ENCODE measurements around the gene FRRS1L. TPM values are rescaled to one million over a fixed set of nuclear protein-coding genes. Genes with fewer than 3 reads are reported as not detected.
A peak's percentile ranks its signal among the peaks of the same experiment; 100 is the strongest.

FRRS1L gene
- total RNA-seq, 4 donors from 2014 or later, result 1.5 to 12.6 (median 2.8) TPM

- Histone ChIP-seq H3K36me3 (peaks cover 3 to 69% (median 7%) of the 10 kb centered on the region in 3 donors), H3K9me3 (no peaks in the 10 kb centered on the region)
These were observed 80.8 kb downstream of the FRRS1L start for GRCh38 chr9:109086221-109086620.

DNA sequence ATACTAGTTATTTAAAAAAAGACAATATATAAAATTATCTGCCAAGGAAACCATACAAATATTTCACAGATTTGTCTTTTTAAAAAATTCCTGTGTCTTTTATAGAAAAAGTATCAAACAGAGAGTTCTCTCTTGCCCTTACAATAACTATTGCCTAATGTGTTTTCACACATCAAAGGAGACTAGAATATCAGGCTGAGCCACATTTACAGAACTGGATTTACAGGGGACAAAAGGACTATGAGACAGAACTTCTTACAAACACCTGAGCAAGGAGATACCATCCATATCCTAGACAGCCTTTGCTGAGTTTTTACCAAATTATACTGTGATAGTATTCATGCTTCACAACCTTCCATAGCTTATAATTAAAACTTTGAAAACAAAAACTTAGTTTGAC is 81.5 kb downstream of the FRRS1L start:
- H3K27ac ChIP-seq, result no peak overlapping the region
- TF ChIP-seq CTCF (IDR thresholded peaks at IDR 0.05) (no peak), POLR2A (IDR thresholded peaks at IDR 0.05) (no peak), EP300 (IDR thresholded peaks at IDR 0.05) (no peak)
- no peaks in the 10 kb centered on the region for H3K27me3 ChIP-seq
- H3K4me1 ChIP-seq, result peaks cover 0 to 4% (median 0%) of the 10 kb centered on the region in 4 donors
- DNase-seq (ENCODE audit: low spot score in 2 of 2), result no peak
- peaks cover 0 to 63% (median 7%) of the 10 kb centered on the region in 3 donors for H3K36me3 ChIP-seq
- no peaks in the 10 kb centered on the region for H3K9me3 ChIP-seq
- no peak overlapping the region for H3K4me3 ChIP-seq

More at GRCh38 chr9:109086221-109086620, 80.8 kb downstream of the FRRS1L start:
- peaks cover 0 to 4% (median 0%) of the 10 kb centered on the region in 4 donors for H3K4me1 ChIP-seq
- no peak overlapping the region for H3K27ac ChIP-seq
- TF ChIP-seq EP300 (IDR thresholded peaks at IDR 0.05) (no peak), POLR2A (IDR thresholded peaks at IDR 0.05) (no peak), CTCF (IDR thresholded peaks at IDR 0.05) (no peak)
- no peaks in the 10 kb centered on the region for H3K27me3 ChIP-seq
- DNase-seq (ENCODE audit: low spot score in 2 of 2), result no peak
- H3K4me3 ChIP-seq, result no peak overlapping the region
- 87 to 91% methylated on average over 3 of the region's 3 CpGs for WGBS, 2 donors

DNA sequence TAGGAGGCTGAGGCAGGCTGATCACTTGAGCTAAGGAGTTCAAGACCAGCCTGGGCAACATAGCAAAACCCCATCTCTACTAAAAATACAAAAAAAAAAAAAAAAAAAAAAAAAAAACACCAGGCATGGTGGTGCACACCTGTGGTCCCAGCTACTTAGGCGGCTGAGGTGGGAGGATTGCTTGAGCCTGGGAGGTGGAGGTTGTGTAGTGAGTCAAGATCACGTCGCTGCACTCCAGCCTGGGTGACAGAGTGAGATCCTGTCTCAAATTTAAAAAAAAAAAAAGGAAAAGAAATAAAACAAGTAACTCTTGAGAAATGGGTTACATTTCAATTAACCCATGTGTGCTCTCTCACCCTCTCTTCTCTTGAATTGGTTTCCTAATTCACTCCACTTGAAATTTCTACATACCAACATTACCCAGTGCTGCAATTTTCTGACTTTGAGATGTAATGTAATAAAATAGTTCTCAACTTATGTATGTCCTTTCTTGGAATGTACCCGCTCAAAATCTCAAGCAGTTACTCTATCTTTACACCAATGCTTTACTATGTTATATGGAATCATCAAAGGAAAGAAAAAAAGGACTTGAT is 83.1 kb downstream of the FRRS1L start:
- Histone ChIP-seq H3K27me3 (no peaks in the 10 kb centered on the region), H3K4me3 (no peak overlapping the region), H3K27ac (no peak overlapping the region), H3K36me3 (peaks cover 0 to 62% (median 7%) of the 10 kb centered on the region in 3 donors), H3K9me3 (no peaks in the 10 kb centered on the region), H3K4me1 (peaks cover 0 to 4% (median 0%) of the 10 kb centered on the region in 4 donors)
- DNase-seq (ENCODE audit: low spot score in 2 of 2), result no peak
- 92 to 96% methylated on average over 4 of the region's 4 CpGs for WGBS, 2 donors
- TF ChIP-seq EP300 (IDR thresholded peaks at IDR 0.05) (no peak), CTCF (IDR thresholded peaks at IDR 0.05) (no peak), POLR2A (IDR thresholded peaks at IDR 0.05) (no peak)

DNA sequence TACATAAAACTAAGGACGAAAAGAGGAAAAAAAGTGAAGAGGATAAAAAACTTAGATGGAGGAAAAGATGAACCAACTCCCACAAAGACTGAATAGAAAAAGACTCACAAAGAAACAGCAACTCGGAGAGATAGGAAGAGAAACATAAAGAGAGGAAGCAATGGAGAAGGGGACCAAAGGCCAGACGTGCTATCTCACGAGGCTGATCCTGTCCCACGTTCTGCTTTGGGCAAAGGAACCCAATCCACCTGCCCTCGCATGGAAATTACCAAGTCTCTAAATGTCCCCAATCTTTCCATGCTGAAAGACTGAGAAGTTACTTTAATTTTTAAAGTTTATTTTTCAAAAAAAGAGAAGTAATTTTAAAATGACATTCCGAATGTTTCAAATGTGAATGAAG is 83.9 kb downstream of the FRRS1L start:
- TF ChIP-seq EP300 (IDR thresholded peaks at IDR 0.05) (no peak), POLR2A (IDR thresholded peaks at IDR 0.05) (no peak), CTCF (IDR thresholded peaks at IDR 0.05) (no peak)
- Histone ChIP-seq H3K27me3 (no peaks in the 10 kb centered on the region), H3K27ac (peak overlapping the region in 1 of 4 donors; percentile 4), H3K4me3 (no peak overlapping the region), H3K4me1 (peaks cover 0 to 4% (median 0%) of the 10 kb centered on the region in 4 donors), H3K36me3 (peaks cover 0 to 63% (median 7%) of the 10 kb centered on the region in 3 donors), H3K9me3 (no peaks in the 10 kb centered on the region)
- WGBS, 2 donors, result 79 to 83% methylated on average over 7 of the region's 7 CpGs
- DNase-seq (ENCODE audit: low spot score in 2 of 2), result no peak

DNA sequence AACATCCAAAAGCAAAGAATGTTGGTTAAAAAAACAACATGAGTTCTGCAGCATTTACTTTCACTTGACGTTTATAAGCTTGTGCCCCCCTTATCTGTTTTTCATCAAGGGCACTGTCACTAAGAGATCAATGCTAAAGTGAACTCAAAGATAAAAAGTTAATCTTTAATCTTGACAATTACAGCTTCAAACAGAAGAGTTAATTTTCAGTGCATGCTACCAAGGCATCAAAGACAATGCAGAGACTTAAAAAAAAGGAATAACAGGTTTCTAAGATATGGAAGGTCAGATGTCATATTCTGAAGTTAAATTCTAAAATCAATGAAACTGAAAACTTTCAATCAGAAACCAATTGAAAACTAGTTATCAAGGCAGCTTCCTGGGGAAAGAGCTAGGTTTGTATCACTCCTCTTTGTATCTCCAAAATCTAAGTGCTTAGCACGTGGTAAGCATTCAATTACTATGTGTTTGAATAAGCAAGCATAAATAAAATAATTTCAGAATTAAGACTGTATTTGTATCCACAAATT is 84.9 kb downstream of the FRRS1L start:
- H3K27ac ChIP-seq, result no peak overlapping the region
- H3K4me1 ChIP-seq, result peaks cover 0 to 4% (median 0%) of the 10 kb centered on the region in 4 donors
- TF ChIP-seq EP300 (IDR thresholded peaks at IDR 0.05) (no peak), CTCF (IDR thresholded peaks at IDR 0.05) (no peak), POLR2A (IDR thresholded peaks at IDR 0.05) (no peak)
- DNase-seq (ENCODE audit: low spot score in 2 of 2), result no peak
- H3K9me3 ChIP-seq, result no peaks in the 10 kb centered on the region
- H3K27me3 ChIP-seq, result no peaks in the 10 kb centered on the region
- H3K4me3 ChIP-seq, result no peak overlapping the region
- H3K36me3 ChIP-seq, result peaks cover 0 to 63% (median 7%) of the 10 kb centered on the region in 3 donors
- WGBS, 2 donors, result 51 to 54% methylated on average over 2 of the region's 2 CpGs
